ENCODE measurements around the gene USP51.
"Not testable (repeated sequence)": the region's sequence is repeated elsewhere in the genome, so short reads cannot be mapped to it uniquely, and the experiment has no call there.

The USP51 gene

DNA sequence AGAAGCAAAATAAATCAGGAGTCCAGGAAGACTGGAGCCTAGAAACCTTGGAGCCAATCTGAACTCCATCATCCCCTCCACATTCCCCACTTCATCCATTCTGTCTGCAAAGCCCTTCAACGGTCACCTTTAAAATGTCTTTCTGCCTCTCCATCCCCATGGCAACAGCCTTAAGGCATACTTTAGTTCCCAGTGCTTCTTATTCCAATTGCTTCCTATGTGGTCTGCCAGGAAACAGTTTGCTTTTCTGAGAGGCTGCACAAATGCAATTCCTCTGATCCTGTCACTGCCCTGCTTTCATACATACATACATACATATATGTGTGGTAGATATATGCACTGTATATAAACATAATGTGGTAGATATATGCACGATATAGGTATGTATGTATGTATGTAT lies 38.5 kb downstream of the USP51 start:
- no peak for TF ChIP-seq CTCF (IDR thresholded peaks at IDR 0.05)
- no peak for TF ChIP-seq ZFX (IDR thresholded peaks at IDR 0.05; ENCODE audit: borderline replicate concordance)
- no peak overlapping the region for H3K27ac ChIP-seq

DNA sequence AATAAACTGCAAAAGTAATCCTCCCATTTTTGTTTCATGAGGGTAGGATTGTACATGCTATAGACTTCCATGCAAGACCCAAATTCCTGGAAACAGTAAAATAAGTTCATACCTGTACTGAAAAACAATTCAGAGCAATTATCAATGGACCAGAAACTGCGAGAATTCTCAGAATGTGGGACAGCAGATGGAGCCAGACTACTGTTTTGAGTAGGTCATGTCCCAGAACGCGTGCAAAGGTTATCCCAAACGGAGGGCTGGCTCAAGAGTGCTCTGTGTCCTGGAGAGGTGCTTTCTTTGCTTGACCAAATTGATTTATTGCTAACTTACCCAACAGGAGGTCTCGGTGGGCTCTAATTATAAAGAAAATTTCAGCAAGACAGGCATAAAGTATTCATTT lies 39.4 kb downstream of the USP51 start:
- TF ChIP-seq ZFX (IDR thresholded peaks at IDR 0.05; ENCODE audit: borderline replicate concordance) (no peak), CTCF (IDR thresholded peaks at IDR 0.05) (no peak)

DNA sequence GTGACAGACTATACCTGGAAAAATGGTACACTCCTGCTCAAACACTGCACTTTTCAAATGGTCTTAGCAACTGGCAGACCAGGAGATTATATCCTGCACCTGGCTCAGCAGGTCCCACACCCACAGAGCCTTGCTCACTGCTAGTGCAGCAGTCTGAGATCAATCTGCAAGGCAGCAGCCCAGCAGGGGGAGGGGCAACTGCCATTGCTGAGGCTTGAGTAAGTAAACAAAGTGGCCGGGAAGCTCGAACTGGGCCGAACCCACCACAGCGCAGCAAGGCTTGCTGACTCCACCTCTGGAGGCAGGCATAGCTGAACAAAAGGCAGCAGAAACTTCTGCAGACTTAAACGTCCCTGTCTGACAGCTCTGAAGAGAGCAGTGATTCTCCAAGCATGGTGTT lies 46.2 kb downstream of the USP51 start:
- H3K27ac ChIP-seq: not testable (repeated sequence)

More for the DNA sequence above, 39.4 kb downstream of the USP51 start:
- H3K27ac ChIP-seq: no peak overlapping the region

Data from 22Rv1 (cell line).